ENCODE results near the gene NACC2. TPM values are rescaled to one million over a fixed set of nuclear protein-coding genes. Genes with fewer than 3 reads are reported as not detected.

Gene NACC2
- total RNA-seq, 2 donors from 2014 or later = 69.2 to 79.7 TPM

DNA sequence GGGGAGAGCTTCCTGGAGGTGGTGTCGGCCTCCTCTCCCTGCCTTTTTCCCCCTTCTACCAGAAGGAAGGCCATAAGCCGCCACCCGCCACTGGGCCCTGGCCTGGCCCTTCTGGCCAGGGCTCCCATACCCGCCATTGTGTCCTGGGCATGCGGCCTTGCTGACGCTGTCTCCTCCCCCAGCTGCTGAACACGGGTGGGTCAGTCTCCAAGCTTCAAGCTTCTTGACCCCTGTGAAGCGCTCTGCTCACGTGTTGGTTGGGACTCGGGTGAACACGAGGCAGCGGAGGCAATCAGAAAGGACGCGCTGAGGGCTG is 109.7 kb downstream of the NACC2 start:
- TF ChIP-seq, protein P1, sequence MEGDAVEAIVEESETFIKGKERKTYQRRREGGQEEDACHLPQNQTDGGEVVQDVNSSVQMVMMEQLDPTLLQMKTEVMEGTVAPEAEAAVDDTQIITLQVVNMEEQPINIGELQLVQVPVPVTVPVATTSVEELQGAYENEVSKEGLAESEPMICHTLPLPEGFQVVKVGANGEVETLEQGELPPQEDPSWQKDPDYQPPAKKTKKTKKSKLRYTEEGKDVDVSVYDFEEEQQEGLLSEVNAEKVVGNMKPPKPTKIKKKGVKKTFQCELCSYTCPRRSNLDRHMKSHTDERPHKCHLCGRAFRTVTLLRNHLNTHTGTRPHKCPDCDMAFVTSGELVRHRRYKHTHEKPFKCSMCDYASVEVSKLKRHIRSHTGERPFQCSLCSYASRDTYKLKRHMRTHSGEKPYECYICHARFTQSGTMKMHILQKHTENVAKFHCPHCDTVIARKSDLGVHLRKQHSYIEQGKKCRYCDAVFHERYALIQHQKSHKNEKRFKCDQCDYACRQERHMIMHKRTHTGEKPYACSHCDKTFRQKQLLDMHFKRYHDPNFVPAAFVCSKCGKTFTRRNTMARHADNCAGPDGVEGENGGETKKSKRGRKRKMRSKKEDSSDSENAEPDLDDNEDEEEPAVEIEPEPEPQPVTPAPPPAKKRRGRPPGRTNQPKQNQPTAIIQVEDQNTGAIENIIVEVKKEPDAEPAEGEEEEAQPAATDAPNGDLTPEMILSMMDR (IDR thresholded peaks at IDR 0.05) = no peak
- no peaks in the 10 kb centered on the region for H3K36me3 ChIP-seq
- no peak overlapping the region for H3K27ac ChIP-seq
- peaks cover 0 to 11% of the 10 kb centered on the region in 2 donors for H3K4me1 ChIP-seq (ENCODE audit: control insufficient read depth in 1 of 2, low read depth in 2 of 2)
- ATAC-seq (ENCODE audit: insufficient number of reproducible peaks, low FRiP score, low read depth) = no peak
- H3K9me3 ChIP-seq = no peaks in the 10 kb centered on the region
- H3K27me3 ChIP-seq (replicated peaks; ENCODE audit: insufficient read depth) = no peaks in the 10 kb centered on the region
- H3K4me3 ChIP-seq = no peak overlapping the region
- DNase-seq (ENCODE audit: low spot score) = no peak

DNA sequence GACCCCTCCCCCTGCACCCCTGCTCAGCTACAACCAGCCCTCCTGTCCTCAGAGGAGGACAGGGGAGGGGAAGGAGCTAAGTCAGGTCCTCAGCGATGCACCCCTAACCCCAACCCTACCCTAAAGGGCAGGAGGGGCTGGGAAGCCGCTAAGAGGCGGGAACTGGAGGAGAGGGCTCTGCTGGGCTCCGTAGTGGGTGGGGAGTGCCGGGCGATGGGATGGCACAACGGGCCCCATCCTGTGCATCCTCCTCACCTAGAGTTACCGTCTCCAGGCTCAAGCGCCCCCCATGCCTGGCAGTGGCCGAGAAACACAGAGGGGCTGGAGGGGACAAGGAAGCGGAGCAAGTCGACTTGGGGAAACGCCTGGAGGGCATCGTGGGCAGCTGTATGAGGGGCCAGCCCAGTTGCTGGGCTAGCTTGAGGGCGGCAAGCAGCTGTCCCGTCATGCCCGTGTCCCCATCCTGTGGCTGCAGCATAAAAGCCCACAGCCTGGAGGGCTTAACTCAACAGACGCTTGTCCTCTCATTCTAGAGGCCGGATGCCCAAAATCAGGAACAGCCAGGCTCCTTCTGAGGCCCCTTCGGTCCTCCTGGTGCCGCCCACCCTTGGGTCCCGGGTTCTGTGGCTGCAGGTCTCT is 110.9 kb downstream of the NACC2 start:
- Histone ChIP-seq H3K4me1 (ENCODE audit: control insufficient read depth in 1 of 2, low read depth in 2 of 2) (peaks cover 0 to 2% of the 10 kb centered on the region in 2 donors), H3K36me3 (no peaks in the 10 kb centered on the region), H3K9me3 (no peaks in the 10 kb centered on the region), H3K4me3 (no peak overlapping the region), H3K27me3 (replicated peaks; ENCODE audit: insufficient read depth) (no peaks in the 10 kb centered on the region), H3K27ac (no peak overlapping the region)
- TF ChIP-seq, protein P1 (IDR thresholded peaks at IDR 0.05) = no peak
- DNase-seq (ENCODE audit: low spot score) (no peak), ATAC-seq (ENCODE audit: insufficient number of reproducible peaks, low FRiP score, low read depth) (no peak)

DNA sequence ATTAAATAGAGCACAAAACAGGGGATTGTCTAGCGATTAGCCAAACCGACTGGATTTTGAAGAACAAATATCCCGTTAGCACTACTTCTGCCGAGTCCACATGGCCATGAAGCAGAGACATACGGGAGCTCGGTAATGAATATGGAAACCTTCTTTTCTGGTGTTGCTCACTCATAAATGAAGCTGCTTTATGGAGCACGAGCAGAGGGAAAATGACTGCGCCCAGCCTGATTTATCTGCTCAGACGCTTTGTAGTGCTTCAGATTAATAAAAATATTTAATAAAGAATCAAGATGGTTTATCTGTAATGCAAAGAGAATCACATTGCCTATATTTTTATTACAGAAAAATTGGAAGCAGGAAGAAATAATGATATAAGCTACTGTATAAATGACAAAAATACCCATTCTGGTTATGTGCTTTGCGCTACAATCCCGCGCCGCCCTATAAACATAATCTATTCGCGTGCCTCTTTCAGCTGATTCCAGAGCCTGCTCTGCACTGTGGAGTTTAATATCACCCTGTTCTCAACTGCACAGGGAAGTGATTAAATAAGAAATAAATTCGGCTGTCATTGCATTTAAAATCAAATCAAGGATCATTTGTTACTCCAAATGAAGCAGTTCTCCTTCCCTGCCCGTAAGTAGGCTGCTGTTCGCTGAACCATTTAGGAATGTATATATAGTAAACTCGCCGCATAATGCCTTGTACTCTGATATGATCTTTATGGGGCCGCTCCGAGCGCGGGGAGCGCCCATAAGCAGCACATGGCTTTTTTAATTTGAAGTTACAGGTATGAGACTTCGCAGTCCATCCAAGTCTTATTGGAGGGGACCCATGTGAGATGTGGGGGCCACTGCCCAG is 111.6 kb downstream of the NACC2 start:
- peaks cover 0 to 9% of the 10 kb centered on the region in 2 donors for H3K4me1 ChIP-seq (ENCODE audit: control insufficient read depth in 1 of 2, low read depth in 2 of 2)
- no peaks in the 10 kb centered on the region for H3K9me3 ChIP-seq
- ATAC-seq (ENCODE audit: insufficient number of reproducible peaks, low FRiP score, low read depth) (no peak), DNase-seq (ENCODE audit: low spot score) (no peak)
- TF ChIP-seq, protein P1 (IDR thresholded peaks at IDR 0.05) = no peak
- no peak overlapping the region for H3K27ac ChIP-seq
- H3K27me3 ChIP-seq (replicated peaks; ENCODE audit: insufficient read depth) = peaks cover 4% of the 10 kb centered on the region
- H3K36me3 ChIP-seq = no peaks in the 10 kb centered on the region
- H3K4me3 ChIP-seq = no peak overlapping the region

DNA sequence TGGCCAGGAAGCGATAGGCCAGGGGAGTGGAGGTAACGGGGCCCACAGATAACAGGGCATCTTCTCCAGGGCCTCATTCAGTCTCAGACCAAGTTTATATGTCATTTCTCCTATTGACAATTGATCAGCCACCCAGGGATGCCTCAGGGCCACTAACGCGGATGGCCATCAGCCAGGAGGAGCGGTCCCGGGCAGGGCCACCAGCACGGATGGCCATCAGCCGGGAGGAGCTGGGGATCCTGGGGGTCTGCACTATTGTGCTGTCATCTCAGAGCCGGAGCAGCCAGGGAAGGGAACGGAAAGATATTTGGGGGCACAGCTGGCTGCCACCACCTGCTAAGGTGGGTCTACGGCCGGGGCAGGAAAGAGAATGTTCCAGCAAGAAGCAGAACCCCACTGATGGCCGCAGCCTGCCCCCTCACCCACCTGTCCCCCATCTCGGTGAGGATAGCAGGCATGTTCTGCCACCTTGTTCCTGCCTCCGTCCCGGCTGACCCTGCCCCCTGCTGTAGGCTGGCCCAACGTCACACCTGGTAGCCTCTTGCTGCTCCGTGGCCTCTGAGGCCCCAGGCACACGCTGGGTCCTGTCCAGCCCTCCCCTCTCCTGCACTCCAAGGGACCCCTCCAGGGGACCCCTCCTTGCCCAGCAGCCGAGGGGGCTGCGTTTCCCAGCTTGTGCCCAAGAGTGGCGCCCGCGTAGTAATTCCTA is 112.4 kb downstream of the NACC2 start:
- peaks cover 0 to 9% of the 10 kb centered on the region in 2 donors for H3K4me1 ChIP-seq (ENCODE audit: control insufficient read depth in 1 of 2, low read depth in 2 of 2)
- ATAC-seq (ENCODE audit: insufficient number of reproducible peaks, low FRiP score, low read depth) = no peak
- H3K9me3 ChIP-seq = no peaks in the 10 kb centered on the region
- peaks cover 4% of the 10 kb centered on the region for H3K27me3 ChIP-seq (replicated peaks; ENCODE audit: insufficient read depth)
- no peak overlapping the region for H3K4me3 ChIP-seq
- DNase-seq (ENCODE audit: low spot score) = no peak
- H3K36me3 ChIP-seq = no peaks in the 10 kb centered on the region
- TF ChIP-seq, protein P1 (IDR thresholded peaks at IDR 0.05) = no peak
- H3K27ac ChIP-seq = no peak overlapping the region

Data from thoracic aorta (tissue), 2 donors.